ENCODE results near the gene KRTAP1-5.
"Not testable (repeated sequence)": the region's sequence is repeated elsewhere in the genome, so short reads cannot be mapped to it uniquely, and the experiment has no call there.

KRTAP1-5 gene

GRCh38 chr17:41026715-41027471 is at the start of gene KRTAP1-5:
Gene KRTAP1-5, minus strand, starts transcription at chr17:41027208. Its CDS starts 53 bp downstream, at chr17:41027155.
- no peak for DNase-seq (ENCODE audit: low read depth in 2 of 3, low spot score in 1 of 3)

GRCh38 chr17:41076788-41077187 is 49.8 kb upstream of the KRTAP1-5 start:
- no peak for DNase-seq (ENCODE audit: low read depth in 2 of 3, low spot score in 1 of 3)

GRCh38 chr17:41073676-41074075 is 46.7 kb upstream of the KRTAP1-5 start:
- DNase-seq (ENCODE audit: low read depth in 2 of 3, low spot score in 1 of 3) = no peak

GRCh38 chr17:41071606-41072360 is 44.8 kb upstream of the KRTAP1-5 start:
- no peak for DNase-seq (ENCODE audit: low read depth in 2 of 3, low spot score in 1 of 3)

GRCh38 chr17:41069031-41069430 is 42.0 kb upstream of the KRTAP1-5 start:
- DNase-seq (ENCODE audit: low read depth in 2 of 3, low spot score in 1 of 3) = no peak

GRCh38 chr17:41067281-41067680 is 40.3 kb upstream of the KRTAP1-5 start:
- no peak for DNase-seq (ENCODE audit: low read depth in 2 of 3, low spot score in 1 of 3)

- no peak for DNase-seq (ENCODE audit: low read depth in 2 of 3, low spot score in 1 of 3)
Observed at GRCh38 chr17:41065829-41066624, 39.0 kb upstream of the KRTAP1-5 start, which contains the start of gene KRTAP2-4. Gene KRTAP2-4, minus strand, starts transcription at chr17:41065879. Its CDS starts 34 bp downstream, at chr17:41065845.

- DNase-seq (ENCODE audit: low read depth in 2 of 3, low spot score in 1 of 3) = not testable (repeated sequence)
Observed at GRCh38 chr17:41065016-41065689, 38.1 kb upstream of the KRTAP1-5 start.

GRCh38 chr17:41064301-41064700 is 37.3 kb upstream of the KRTAP1-5 start:
- DNase-seq (ENCODE audit: low read depth in 2 of 3, low spot score in 1 of 3) = no peak

- no peak for DNase-seq (ENCODE audit: low read depth in 2 of 3, low spot score in 1 of 3)
Observed at GRCh38 chr17:41063449-41063848, 36.4 kb upstream of the KRTAP1-5 start.

GRCh38 chr17:41061964-41062363 is 35.0 kb upstream of the KRTAP1-5 start:
- DNase-seq (ENCODE audit: low read depth in 2 of 3, low spot score in 1 of 3) = no peak

GRCh38 chr17:41060052-41060604 is 33.1 kb upstream of the KRTAP1-5 start, which contains the start of gene KRTAP2-3:
Gene KRTAP2-3, minus strand, starts transcription at chr17:41060114. Its CDS starts 64 bp downstream, at chr17:41060050.
- DNase-seq (ENCODE audit: low read depth in 2 of 3, low spot score in 1 of 3) = no peak

GRCh38 chr17:41059276-41060051 is 32.5 kb upstream of the KRTAP1-5 start:
- not testable (repeated sequence) for DNase-seq (ENCODE audit: low read depth in 2 of 3, low spot score in 1 of 3)

- DNase-seq (ENCODE audit: low read depth in 2 of 3, low spot score in 1 of 3) = no peak
Observed at GRCh38 chr17:41058741-41059140, 31.7 kb upstream of the KRTAP1-5 start.

- DNase-seq (ENCODE audit: low read depth in 2 of 3, low spot score in 1 of 3) = no peak
Observed at GRCh38 chr17:41057547-41057946, 30.5 kb upstream of the KRTAP1-5 start.

GRCh38 chr17:41055130-41055529 is 28.1 kb upstream of the KRTAP1-5 start, which contains the start of gene KRTAP2-2:
Gene KRTAP2-2, minus strand, starts transcription at chr17:41055230. Its CDS starts 19 bp downstream, at chr17:41055211.
- not testable (repeated sequence) for DNase-seq (ENCODE audit: low read depth in 2 of 3, low spot score in 1 of 3)

- not testable (repeated sequence) for DNase-seq (ENCODE audit: low read depth in 2 of 3, low spot score in 1 of 3)
Observed at GRCh38 chr17:41054556-41054955, 27.5 kb upstream of the KRTAP1-5 start.

GRCh38 chr17:41054025-41054424 is 27.0 kb upstream of the KRTAP1-5 start:
- no peak for DNase-seq (ENCODE audit: low read depth in 2 of 3, low spot score in 1 of 3)

GRCh38 chr17:41052566-41052965 is 25.6 kb upstream of the KRTAP1-5 start:
- no peak for DNase-seq (ENCODE audit: low read depth in 2 of 3, low spot score in 1 of 3)
